ENCODE results near the gene DEAF1.

Gene DEAF1

GRCh38 chr11:643849-644738 is 50.9 kb downstream of the DEAF1 start:
- no peak for DNase-seq (ENCODE audit: low read depth in 3 of 3)

- no peak for DNase-seq (ENCODE audit: low read depth in 3 of 3)
Measured at GRCh38 chr11:643366-643765, 51.7 kb downstream of the DEAF1 start.

GRCh38 chr11:641806-642370 is 53.1 kb downstream of the DEAF1 start:
- DNase-seq (ENCODE audit: low read depth in 3 of 3), result no peak

GRCh38 chr11:640021-640706 is 54.9 kb downstream of the DEAF1 start:
- no peak for DNase-seq (ENCODE audit: low read depth in 3 of 3)

- DNase-seq (ENCODE audit: low read depth in 3 of 3), result no peak
Measured at GRCh38 chr11:639332-639955, 55.6 kb downstream of the DEAF1 start.

GRCh38 chr11:638631-639331 is 56.2 kb downstream of the DEAF1 start:
- no peak for DNase-seq (ENCODE audit: low read depth in 3 of 3)

- no peak for DNase-seq (ENCODE audit: low read depth in 3 of 3)
Measured at GRCh38 chr11:637593-638521, 57.2 kb downstream of the DEAF1 start.

- no peak for DNase-seq (ENCODE audit: low read depth in 3 of 3)
Measured at GRCh38 chr11:637333-637592, 57.8 kb downstream of the DEAF1 start.

GRCh38 chr11:636511-637332 is 58.3 kb downstream of the DEAF1 start, which contains the start of gene DRD4:
Gene DRD4, plus strand, starts transcription at chr11:637269. Its CDS starts 36 bp downstream, at chr11:637305.
- DNase-seq (ENCODE audit: low read depth in 3 of 3), result no peak

- DNase-seq (ENCODE audit: low read depth in 3 of 3), result no peak
Measured at GRCh38 chr11:635945-636510, 59.0 kb downstream of the DEAF1 start.

- no peak for DNase-seq (ENCODE audit: low read depth in 3 of 3)
Measured at GRCh38 chr11:630871-631270, 64.2 kb downstream of the DEAF1 start.

GRCh38 chr11:629237-629583 is 65.8 kb downstream of the DEAF1 start:
- DNase-seq (ENCODE audit: low read depth in 3 of 3), result no peak

- DNase-seq (ENCODE audit: low read depth in 3 of 3), result no peak
Measured at GRCh38 chr11:628056-628455, 67.0 kb downstream of the DEAF1 start.

GRCh38 chr11:627308-627576 is 67.8 kb downstream of the DEAF1 start:
- DNase-seq (ENCODE audit: low read depth in 3 of 3), result no peak

GRCh38 chr11:626475-627307 is 68.3 kb downstream of the DEAF1 start, which contains the start of gene SCT:
Gene SCT, minus strand, starts transcription at chr11:627181. Its CDS starts 38 bp downstream, at chr11:627143.
- no peak for DNase-seq (ENCODE audit: low read depth in 3 of 3)

- DNase-seq (ENCODE audit: low read depth in 3 of 3), result no peak
Measured at GRCh38 chr11:625636-626268, 69.3 kb downstream of the DEAF1 start.

GRCh38 chr11:624705-625635 is 70.1 kb downstream of the DEAF1 start, which contains the start of gene CDHR5:
Gene CDHR5, minus strand, starts transcription at chr11:624955. Its CDS starts 53 bp downstream, at chr11:624902.
- DNase-seq (ENCODE audit: low read depth in 3 of 3), result no peak
